H1 (cell line): ENCODE data around the gene GPR61. TPM values are rescaled to one million over a fixed set of nuclear protein-coding genes. Genes with fewer than 3 reads are reported as not detected.

Experiments used
- CTCF ChIA-PET: fragments of 300-600 bp; sonication (Branson Sonifier 250); formaldehyde crosslinking; loops from one replicate; lab custom pipeline; 2021; ENCODE audit not compliant: partially characterized antibody; lab: Charles Lee
- POLR2A ChIA-PET: fragments of 300-600 bp; sonication (Branson Sonifier 250); formaldehyde crosslinking; loops from one replicate; lab custom pipeline; 2021; ENCODE audit warnings: inconsistent platforms; ENCODE audit not compliant: partially characterized antibody; lab: Charles Lee
- DNase-seq, 2 experiments: peaks; one replicate each; pipeline versions ENCODE4 v3.0.0 to v3.0.0-alpha.2; 2010 to 2022; ENCODE audit warnings: low spot score in 2 of 2, low read depth in 1 of 2, mixed read lengths in 1 of 2
- FAIRE-seq: peaks from 2 replicates; lab custom pipeline; 2011; peaks lifted over from hg19 to GRCh38; lab: Jason Lieb, UNC
- H2AFZ ChIP-seq: 2 replicates; pipeline ENCODE4 v1.8.1; 2012; ENCODE audit warnings: low read length, inconsistent platforms
- H2AK5ac ChIP-seq: 2 replicates; pipeline ENCODE4 v1.6.1; 2013; ENCODE audit warnings: low read depth, low read length
- H2BK120ac ChIP-seq: replicated peaks from 2 replicates; pipeline ENCODE3; 2013; ENCODE audit warnings: low read depth, low read length, inconsistent platforms
- H2BK12ac ChIP-seq: 2 replicates; pipeline ENCODE4 v1.6.1; 2013; ENCODE audit warnings: low read depth, low read length
- H2BK15ac ChIP-seq: 2 replicates; pipeline ENCODE4 v1.6.1; 2013; ENCODE audit warnings: low read length
- H2BK20ac ChIP-seq: 2 replicates; pipeline ENCODE4 v1.6.1; 2013; ENCODE audit warnings: low read length
- H2BK5ac ChIP-seq: 2 replicates; pipeline ENCODE4 v1.6.1; 2013; ENCODE audit warnings: low read depth, low read length
- H3K14ac ChIP-seq: 2 replicates; pipeline ENCODE4 v1.6.1; 2013; ENCODE audit warnings: inconsistent platforms; ENCODE audit not compliant: insufficient read length
- H3K18ac ChIP-seq: 2 replicates; pipeline ENCODE4 v1.6.1; 2013; ENCODE audit warnings: low read length; ENCODE audit errors: extremely low read depth
- H3K23ac ChIP-seq: 2 replicates; pipeline ENCODE4 v1.6.1; 2013; ENCODE audit warnings: inconsistent platforms; ENCODE audit not compliant: insufficient read length
- H3K23me2 ChIP-seq: 2 replicates; pipeline ENCODE4 v1.6.1; 2013; ENCODE audit warnings: low read depth, low read length
- H3K27ac ChIP-seq: 2 replicates; pipeline ENCODE4 v1.6.1; 2011; ENCODE audit warnings: low read depth, low read length, inconsistent platforms
- H3K27me3 ChIP-seq, 4 experiments: replicated peaks in 1 of 4; 1 replicate in 1 of 4; 2 replicates in 3 of 4; pipeline versions ENCODE4 v1.6.1 to v1.8.1; 2011 to 2013; ENCODE audit warnings: low read length in 3 of 4, mild to moderate bottlenecking in 3 of 4, inconsistent platforms in 2 of 4, mixed read lengths in 2 of 4, moderate library complexity in 1 of 4; ENCODE audit not compliant: control insufficient read depth in 3 of 4, insufficient read depth in 3 of 4; ENCODE audit errors: extremely low read depth in 1 of 4
- H3K36me3 ChIP-seq, 4 experiments: 2 replicates each; pipeline versions ENCODE4 v1.6.1 to v1.8.1; 2011 to 2013; ENCODE audit warnings: mild to moderate bottlenecking in 4 of 4, low read length in 3 of 4, moderate library complexity in 2 of 4, control low read depth in 1 of 4, inconsistent platforms in 1 of 4; ENCODE audit not compliant: insufficient read depth in 4 of 4, control insufficient read depth in 2 of 4
- H3K4ac ChIP-seq: replicated peaks from 2 replicates; pipeline ENCODE3; 2013; ENCODE audit warnings: low read length, low read depth, mixed read lengths, inconsistent platforms; ENCODE audit not compliant: insufficient read length
- H3K4me1 ChIP-seq, 4 experiments: replicated peaks in 1 of 4; 1 replicate in 1 of 4; 2 replicates in 3 of 4; pipeline versions ENCODE4 v1.6.1 to v1.8.1; 2011 to 2013; ENCODE audit warnings: low read length in 3 of 4, inconsistent platforms in 2 of 4, mixed read lengths in 1 of 4; ENCODE audit not compliant: insufficient read depth in 4 of 4, control insufficient read depth in 3 of 4
- H3K4me2 ChIP-seq, 2 experiments: 2 replicates each; pipeline versions ENCODE4 v1.6.1 to v1.8.1; 2011 to 2013; ENCODE audit warnings: low read depth in 2 of 2, low read length in 2 of 2, control low read depth in 1 of 2, inconsistent platforms in 1 of 2, mild to moderate bottlenecking in 1 of 2; ENCODE audit not compliant: insufficient read depth in 1 of 2
- H3K4me3 ChIP-seq, 4 experiments: fragments of 200-600, 300-600 bp in 1 of 4; sonication (generic), shearing (Covaris generic), sonication (Bioruptor Twin) in 1 of 4; 2 replicates each; pipeline versions ENCODE4 v1.5.1 to v1.8.1; 2011 to 2016; ENCODE audit warnings: low read length in 4 of 4, low read depth in 3 of 4, control low read depth in 2 of 4, inconsistent platforms in 2 of 4, mild to moderate bottlenecking in 2 of 4, mixed read lengths in 1 of 4, moderate library complexity in 1 of 4; ENCODE audit not compliant: insufficient read depth in 2 of 4; ENCODE audit errors: extremely low read depth in 1 of 4
- H3K56ac ChIP-seq: replicated peaks from 2 replicates; pipeline ENCODE3; 2013; ENCODE audit warnings: low read depth, mild to moderate bottlenecking, mixed read lengths, low read length, inconsistent platforms; ENCODE audit not compliant: insufficient read length
- H3K79me1 ChIP-seq: 2 replicates; pipeline ENCODE4 v1.6.1; 2013; ENCODE audit warnings: low read depth, low read length, control low read depth
- H3K79me2 ChIP-seq, 2 experiments: 2 replicates each; pipeline versions ENCODE4 v1.6.1 to v1.8.1; 2012 to 2013; ENCODE audit warnings: low read length in 2 of 2, mild to moderate bottlenecking in 2 of 2, inconsistent platforms in 1 of 2; ENCODE audit not compliant: insufficient read depth in 2 of 2, control insufficient read depth in 1 of 2
- H3K9ac ChIP-seq, 4 experiments: replicated peaks in 1 of 4; 1 replicate in 1 of 4; 2 replicates in 3 of 4; pipeline versions ENCODE4 v1.6.1 to v1.8.1; 2011 to 2013; ENCODE audit warnings: low read depth in 3 of 4, low read length in 3 of 4, control low read depth in 2 of 4, mild to moderate bottlenecking in 2 of 4, moderate library complexity in 2 of 4, inconsistent platforms in 1 of 4; ENCODE audit errors: extremely low read depth in 1 of 4
- H3K9me3 ChIP-seq, 2 experiments: 2 replicates each; pipeline versions ENCODE4 v1.6.1 to v1.8.1; 2012 to 2013; ENCODE audit warnings: mild to moderate bottlenecking in 2 of 2, moderate library complexity in 2 of 2, control low read depth in 1 of 2, inconsistent platforms in 1 of 2, low read depth in 1 of 2, low read length in 1 of 2, mixed read lengths in 1 of 2; ENCODE audit not compliant: insufficient read depth in 2 of 2
- H4K20me1 ChIP-seq, 2 experiments: replicated peaks in 1 of 2; 2 replicates each; pipeline versions ENCODE3 to v1.8.1; 2011 to 2013; ENCODE audit warnings: inconsistent platforms in 2 of 2, low read length in 2 of 2, mild to moderate bottlenecking in 1 of 2; ENCODE audit not compliant: insufficient read depth in 2 of 2, control insufficient read depth in 1 of 2
- H4K5ac ChIP-seq: 2 replicates; pipeline ENCODE4 v1.6.1; 2013; ENCODE audit warnings: low read length, low read depth, mixed read lengths, inconsistent platforms; ENCODE audit not compliant: insufficient read length
- H4K8ac ChIP-seq: 2 replicates; pipeline ENCODE4 v1.8.0; 2013; ENCODE audit warnings: mild to moderate bottlenecking, moderate library complexity, low read length, inconsistent platforms; ENCODE audit not compliant: insufficient read depth; ENCODE audit errors: extremely low read depth
- H4K91ac ChIP-seq: replicated peaks from 2 replicates; pipeline ENCODE3; 2013; ENCODE audit warnings: low read length, mixed read lengths, inconsistent platforms; ENCODE audit not compliant: insufficient read length
- EP300 ChIP-seq, 2 experiments: IDR thresholded peaks; 1 replicate in 1 of 2; 2 replicates in 1 of 2; pipeline ENCODE4 v1.6.1; 2011 to 2012; ENCODE audit warnings: low read depth in 2 of 2, low read length in 2 of 2, mild to moderate bottlenecking in 2 of 2, borderline replicate concordance in 1 of 2, inconsistent platforms in 1 of 2, moderate library complexity in 1 of 2
- GABPA ChIP-seq: IDR thresholded peaks from 2 replicates; pipeline ENCODE4 v1.6.1; 2011; ENCODE audit warnings: mild to moderate bottlenecking, low read length, moderate library complexity, borderline replicate concordance; ENCODE audit not compliant: insufficient read depth
- HDAC6 ChIP-seq: IDR thresholded peaks from one replicate; pipeline ENCODE4 v1.7.1; 2012; ENCODE audit warnings: low read depth, mild to moderate bottlenecking, inconsistent platforms, low read length, moderate library complexity
- KDM5A ChIP-seq: fragments of 200-600 bp; IDR thresholded peaks from 2 replicates; pipeline ENCODE4 v1.7.1; 2012; ENCODE audit warnings: mild to moderate bottlenecking, low read length, inconsistent platforms, mixed read lengths
- POLR2AphosphoS5 ChIP-seq: IDR thresholded peaks from 2 replicates; pipeline ENCODE4 v1.6.1; 2011; ENCODE audit warnings: low read depth, low read length
- RBBP5 ChIP-seq: IDR thresholded peaks from 2 replicates; pipeline ENCODE4 v1.7.1; 2012; ENCODE audit warnings: low read depth, mild to moderate bottlenecking, inconsistent platforms, low read length, moderate library complexity, borderline replicate concordance
- RFX5 ChIP-seq: IDR thresholded peaks from 2 replicates; pipeline ENCODE4 v1.6.1; 2011; ENCODE audit warnings: low read depth, low read length, improper control_type of control experiment, borderline replicate concordance
- RNF2 ChIP-seq: fragments of 200-900, 300-1000 bp; sonication (generic); IDR thresholded peaks from 2 replicates; pipeline ENCODE4 v1.7.1; 2016; ENCODE audit warnings: borderline replicate concordance, low read depth, mild to moderate bottlenecking, antibody characterized with exemption, low read length; ENCODE audit not compliant: poor library complexity, severe bottlenecking; ENCODE audit errors: missing control alignments
- RXRA ChIP-seq: IDR thresholded peaks from 2 replicates; pipeline ENCODE4 v1.6.1; 2011; ENCODE audit warnings: low read depth, mild to moderate bottlenecking, low read length, moderate library complexity; ENCODE audit not compliant: insufficient read depth
- SIRT6 ChIP-seq: IDR thresholded peaks from one replicate; pipeline ENCODE4 v1.7.1; 2012; ENCODE audit warnings: low read length, inconsistent platforms
- SP4 ChIP-seq: IDR thresholded peaks from 2 replicates; pipeline ENCODE4 v1.6.1; 2012; ENCODE audit warnings: low read length, inconsistent platforms
- TAF7 ChIP-seq: optimal IDR thresholded peaks from 2 replicates; pipeline ENCODE3; 2011; ENCODE audit warnings: low read depth, mild to moderate bottlenecking, inconsistent platforms, low read length, moderate library complexity, borderline replicate concordance
- TBP ChIP-seq: IDR thresholded peaks from 2 replicates; pipeline ENCODE4 v1.6.1; 2011; ENCODE audit warnings: low read depth, low read length, improper control_type of control experiment
- WGBS, 2 experiments: shearing (Covaris generic) in 1 of 2; methylation state at CpG; one replicate each; pipeline versions ENCODE4 v1.1.6 to v1.1.7; 2013 to 2015; ENCODE audit warnings: low lambda C conversion rate in 2 of 2, mixed read lengths in 2 of 2, inconsistent platforms in 1 of 2, low coverage in 1 of 2, missing lambda C conversion rate in 1 of 2; ENCODE audit not compliant: insufficient replicate concordance in 2 of 2, insufficient coverage in 1 of 2, insufficient read length in 1 of 2; ENCODE audit errors: extremely low coverage in 1 of 2, missing lambda C conversion rate in 1 of 2; 5-methylcytosine and 5-hydroxymethylcytosine counted together
- polyA plus RNA-seq, 7 experiments: library from polyadenylated mRNA; depleted of rRNA in 3 of 7; stranded (reverse) in 5 of 7; unstranded in 2 of 7; fragments of >200 nt in 5 of 7; fragments of 200-250 nt in 2 of 7; gene quantifications; 1 replicate in 5 of 7; 2 replicates in 1 of 7; 4 replicates in 1 of 7; pipeline versions ENCODE4 v1.2.1 to v1.2.3, GENCODE V29; 2011 to 2013; ENCODE audit warnings: missing spikeins in 2 of 7, mixed read lengths in 2 of 7
- total RNA-seq: library from RNA; stranded (reverse); fragmentation: NEBNext Ultra II Directional; extraction: Animal tissue kit (Norgen Biotek cat#: 25700); gene quantifications from 2 replicates; pipeline ENCODE4 v1.2.1, GENCODE V29; 2021

The GPR61 gene
- total and polyA plus RNA-seq, 2 of the 8 experiments (the other 6 are each of a cell fraction or from before 2014, with no cell fraction given) = 0.41 to 0.53 TPM

- Histone ChIP-seq H2BK15ac (no peak overlapping the region), H2BK20ac (no peak overlapping the region), H3K14ac (no peak overlapping the region), H2AK5ac (no peak overlapping the region), H3K23ac (no peak overlapping the region), H3K9ac (no peak overlapping the region), H3K27ac (no peak overlapping the region), H3K9me3 (no peaks in the 10 kb centered on the region), H4K8ac (no peak overlapping the region), H4K5ac (no peak overlapping the region), H3K56ac (no peak overlapping the region), H3K4ac (no peak overlapping the region), H3K4me1 (peaks cover 0 to 7% (median 3%) of the 10 kb centered on the region in 4 experiments; a peak in 1 of 7 replicates), H3K79me1 (no peaks in the 10 kb centered on the region), H3K79me2 (no peaks in the 10 kb centered on the region), H2AFZ (no peak overlapping the region), H4K20me1 (peaks cover 0 to 5% of the 10 kb centered on the region in 2 experiments), H3K36me3 (no peaks in the 10 kb centered on the region), H2BK12ac (no peak overlapping the region), H3K4me3 (no peak overlapping the region), H4K91ac (no peak overlapping the region), H3K27me3 (peaks cover 0 to 23% (median 15%) of the 10 kb centered on the region in 4 experiments; a peak in 6 of 7 replicates), H3K18ac (no peak overlapping the region), H3K4me2 (no peak overlapping the region), H2BK5ac (no peak overlapping the region), H2BK120ac (no peak overlapping the region), H3K23me2 (peaks cover 10% of the 10 kb centered on the region)
- no peak for TF ChIP-seq GABPA
- TF ChIP-seq TBP = no peak
- TF ChIP-seq KDM5A = no peak
- TF ChIP-seq RBBP5 = no peak
- no peak for TF ChIP-seq SP4
- TF ChIP-seq RXRA = no peak
- no peak for TF ChIP-seq RNF2
- TF ChIP-seq POLR2AphosphoS5 = no peak
- TF ChIP-seq EP300 (IDR thresholded peaks at IDR 0.05; ENCODE audit: borderline replicate concordance in 1 of 2, low read depth in 2 of 2, low read length in 2 of 2) = no peak
- no peak for TF ChIP-seq TAF7
- TF ChIP-seq SIRT6 = no peak
- no peak for TF ChIP-seq HDAC6
- TF ChIP-seq RFX5 = no peak
- 94% methylated on average over 2 of the region's 2 CpGs; no CpG with 5 or more reads in 1 of the 2 experiments for WGBS, 2 experiments
- DNase-seq (no peak), FAIRE-seq (no peak)
- CTCF ChIA-PET = interaction anchor here (24.3 to 43.7 kb wide), 2 partner anchors 17 to 21 kb away, joined by 666 to 1755 read pairs; partner anchors contain the start of genes ATXN7L2, CYB561D1 and GPR61
- POLR2A ChIA-PET = interaction anchor here (1.2 kb wide), 1 partner anchor 9 kb away, joined by 3 read pairs; no protein-coding TSS in a partner anchor
Measured at GRCh38 chr1:109513110-109513710, 26.5 kb upstream of the GPR61 start.
